ENCODE results near the gene ELMO3. TPM values are rescaled to one million over a fixed set of nuclear protein-coding genes. Genes with fewer than 3 reads are reported as not detected.
A peak's percentile ranks its signal among the peaks of the same experiment; 100 is the strongest.

ELMO3 gene
- total and polyA plus RNA-seq, 2 of the 13 experiments (the other 11 are each of a cell fraction or from before 2014, with no cell fraction given) = 2.6 to 4.0 TPM

- TF ChIP-seq NR1H2 (CRISPR knock-in tag; IDR thresholded peaks at IDR 0.05; ENCODE audit: borderline replicate concordance, low read depth) (no peak), ZFY (CRISPR knock-in tag; IDR thresholded peaks at IDR 0.05) (peak; percentile 94), ZNF761 (CRISPR knock-in tag; conservative IDR thresholded peaks at IDR 0.05) (peak; percentile 49; the same call in 1 of the 2 replicates), ZSCAN30 (CRISPR knock-in tag; IDR thresholded peaks at IDR 0.05) (no peak), ZNF12 (CRISPR knock-in tag; IDR thresholded peaks at IDR 0.05) (peak; percentile 64; the same call in 1 of the 2 replicates), ZNF883 (CRISPR knock-in tag; IDR thresholded peaks at IDR 0.05; ENCODE audit: not compliant biosample characterization) (peak; percentile 58), ZNF382 (CRISPR knock-in tag; IDR thresholded peaks at IDR 0.05; ENCODE audit: borderline replicate concordance) (no peak), HDAC1 (CRISPR knock-in tag; IDR thresholded peaks at IDR 0.05) (peak; percentile 100), ZNF10 (CRISPR knock-in tag; IDR thresholded peaks at IDR 0.05; ENCODE audit: borderline replicate concordance, low read depth) (no peak), ZNF326 (CRISPR knock-in tag; IDR thresholded peaks at IDR 0.05; ENCODE audit: borderline replicate concordance) (no peak), HOXA5 (CRISPR knock-in tag; IDR thresholded peaks at IDR 0.05) (peak; percentile 58; the same call in 1 of the 2 replicates), ZBTB46 (CRISPR knock-in tag; IDR thresholded peaks at IDR 0.05; ENCODE audit: borderline replicate concordance) (no peak), ZFP36L1 (CRISPR knock-in tag; IDR thresholded peaks at IDR 0.05) (no peak), ZNF18 (CRISPR knock-in tag; IDR thresholded peaks at IDR 0.05; ENCODE audit: insufficient replicate concordance) (no peak), RAD21 (CRISPR knock-in tag; IDR thresholded peaks at IDR 0.05) (peak; percentile 45), ZZZ3 (CRISPR knock-in tag; IDR thresholded peaks at IDR 0.05; ENCODE audit: borderline replicate concordance) (peak; percentile 98; the same call in 1 of the 2 replicates), UBTF (CRISPR knock-in tag; IDR thresholded peaks at IDR 0.05) (peak; percentile 82), SALL2 (CRISPR knock-in tag; IDR thresholded peaks at IDR 0.05) (peak; percentile 99), TCF7L2 (IDR thresholded peaks at IDR 0.05; ENCODE audit: low read depth, low read length) (no peak), RBM39 (IDR thresholded peaks at IDR 0.05; ENCODE audit: low read depth, low read length, poor library complexity, severe bottlenecking) (peak; percentile 77), PAX8 (CRISPR knock-in tag; IDR thresholded peaks at IDR 0.05; ENCODE audit: borderline replicate concordance) (no peak)
Measured at GRCh38 chr16:67226804-67227566, 28.1 kb downstream of the ELMO3 start, which contains the start of gene TMEM208 (continued).

Measured in HepG2 (cell line).